Endothelial cell of umbilical vein (primary cell): ENCODE data around the gene ACTR3.

Experiments used
- CTCF ChIP-seq, 2 donors: IDR thresholded peaks; 1 replicate in 1 of 2; 2 replicates in 1 of 2; pipeline ENCODE4 v1.5.1; 2011; ENCODE audit warnings: low read length in 2 of 2, mild to moderate bottlenecking in 2 of 2, moderate library complexity in 2 of 2, control low read depth in 1 of 2, inconsistent platforms in 1 of 2, low read depth in 1 of 2; ENCODE audit not compliant: insufficient read depth in 1 of 2; ENCODE audit errors: extremely low read depth in 1 of 2
- EZH2 ChIP-seq: IDR thresholded peaks from 2 replicates; pipeline ENCODE4 v1.6.1; 2012; ENCODE audit warnings: borderline replicate concordance, low read depth, mild to moderate bottlenecking, moderate library complexity, low read length, inconsistent platforms; ENCODE audit not compliant: severe bottlenecking
- MAX ChIP-seq: IDR thresholded peaks from 2 replicates; pipeline ENCODE4 v1.6.1; 2011; ENCODE audit not compliant: insufficient read depth, insufficient read length
- POLR2A ChIP-seq: IDR thresholded peaks from 2 replicates; pipeline ENCODE4 v1.6.1; 2012; ENCODE audit warnings: low read depth, mild to moderate bottlenecking, control low read depth, low read length

- TF ChIP-seq CTCF (IDR thresholded peaks at IDR 0.05; ENCODE audit: extremely low read depth in 1 of 2, insufficient read depth in 1 of 2, low read depth in 1 of 2, low read length in 2 of 2) (no peak), POLR2A (no peak), MAX (no peak), EZH2 (no peak)
Observed at GRCh38 chr2:113858764-113859163, 31.1 kb upstream of the ACTR3 start.
